ENCODE results near the gene SEMA3B.

The SEMA3B gene

DNA sequence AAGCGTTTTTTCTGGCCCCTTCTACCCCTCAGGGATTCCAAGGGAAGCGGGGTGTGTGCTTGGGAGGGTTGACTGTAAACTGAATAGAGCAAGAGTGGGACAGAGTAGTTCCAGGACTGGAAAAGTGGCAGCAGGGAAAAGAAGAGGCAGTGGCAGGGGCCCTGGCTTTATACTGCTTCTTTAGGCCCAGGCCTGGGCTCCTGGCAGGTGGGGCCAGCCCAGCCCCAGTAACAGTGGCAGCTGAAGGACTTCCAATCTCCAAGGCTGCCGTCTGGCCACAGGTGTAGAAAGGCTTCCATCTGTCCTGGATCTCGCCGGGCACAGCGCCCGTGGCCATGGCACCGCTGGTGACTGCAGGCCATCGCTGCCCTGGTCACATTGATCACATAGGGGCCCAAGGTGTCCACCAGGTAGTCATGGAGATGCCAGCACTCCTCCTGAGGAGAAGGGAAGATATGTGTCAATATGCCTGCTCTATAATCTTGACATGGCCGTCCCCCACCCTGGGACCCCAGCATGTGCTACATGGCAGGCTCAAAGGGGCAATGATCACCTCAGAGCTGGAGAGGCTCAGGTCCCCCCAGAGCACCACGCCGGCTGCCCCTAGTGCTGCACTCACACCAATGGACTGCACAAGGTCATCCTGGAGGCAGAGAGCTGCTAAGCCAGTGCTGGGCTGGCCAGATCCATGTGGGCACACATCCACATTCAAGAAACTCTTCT lies 24.3 kb downstream of the SEMA3B start:
- CTCF ChIA-PET, result interaction anchor here (0.6 to 1.9 kb wide), 9 partner anchors 15 to 943 kb away, joined by 3 to 7 read pairs (median 4); no protein-coding TSS in a partner anchor
- POLR2A ChIA-PET, result interaction anchor here (1.5 to 1.9 kb wide), 4 partner anchors 10 to 47 kb away, joined by 3 to 13 read pairs (median 8); partner anchors contain the start of genes HYAL1 and TUSC2
- Histone ChIP-seq H3K4me3 (ENCODE audit: low read depth, low read length) (no peak overlapping the region; the same call in 1 of the 2 replicates), H3K4me1 (ENCODE audit: control insufficient read depth, insufficient read depth, low read length) (no peaks in the 10 kb centered on the region), H3K36me3 (ENCODE audit: control insufficient read depth in 2 of 2, insufficient read depth in 1 of 2, low read length in 2 of 2) (peaks cover 0 to 29% of the 10 kb centered on the region in 2 experiments; a peak in 1 of 3 replicates), H3K9me3 (ENCODE audit: control insufficient read depth, insufficient read depth, low read depth, low read length) (no peaks in the 10 kb centered on the region), H3K27ac (ENCODE audit: extremely low read depth, low read depth, low read length) (peak overlapping the region; percentile 47)
- TF ChIP-seq ZNF23 (tag by site-specific recombination; IDR thresholded peaks at IDR 0.05; ENCODE audit: borderline replicate concordance) (no peak), ZNF645 (tag by site-specific recombination; IDR thresholded peaks at IDR 0.05) (no peak), ZBTB20 (tag by site-specific recombination; IDR thresholded peaks at IDR 0.05) (0 out of 2 replicates have a peak, but pooled peaks have one; percentile 1)

GRCh38 chr3:50294089-50294488 lies 25.1 kb downstream of the SEMA3B start:
- TF ChIP-seq, protein P1, sequence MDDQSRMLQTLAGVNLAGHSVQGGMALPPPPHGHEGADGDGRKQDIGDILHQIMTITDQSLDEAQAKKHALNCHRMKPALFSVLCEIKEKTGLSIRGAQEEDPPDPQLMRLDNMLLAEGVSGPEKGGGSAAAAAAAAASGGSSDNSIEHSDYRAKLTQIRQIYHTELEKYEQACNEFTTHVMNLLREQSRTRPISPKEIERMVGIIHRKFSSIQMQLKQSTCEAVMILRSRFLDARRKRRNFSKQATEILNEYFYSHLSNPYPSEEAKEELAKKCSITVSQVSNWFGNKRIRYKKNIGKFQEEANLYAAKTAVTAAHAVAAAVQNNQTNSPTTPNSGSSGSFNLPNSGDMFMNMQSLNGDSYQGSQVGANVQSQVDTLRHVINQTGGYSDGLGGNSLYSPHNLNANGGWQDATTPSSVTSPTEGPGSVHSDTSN (CRISPR knock-in tag; IDR thresholded peaks at IDR 0.05), result no peak
- peak; percentile 93 for TF ChIP-seq ZNF121 (tag by site-specific recombination; IDR thresholded peaks at IDR 0.05)
- ChIA-PET CTCF (interaction anchor here (0.6 to 1.9 kb wide), 3 partner anchors 19 to 944 kb away, joined by 4 to 7 read pairs (median 4); no protein-coding TSS in a partner anchor), POLR2A (no interaction called here)
- Histone ChIP-seq H3K4me1 (ENCODE audit: control insufficient read depth, insufficient read depth, low read length) (no peaks in the 10 kb centered on the region), H3K36me3 (ENCODE audit: control insufficient read depth in 2 of 2, insufficient read depth in 1 of 2, low read length in 2 of 2) (peaks cover 0 to 20% of the 10 kb centered on the region in 2 experiments; a peak in 1 of 3 replicates), H3K4me3 (ENCODE audit: low read depth, low read length) (no peak overlapping the region), H3K27ac (ENCODE audit: extremely low read depth, low read depth, low read length) (no peak overlapping the region), H3K9me3 (ENCODE audit: control insufficient read depth, insufficient read depth, low read depth, low read length) (no peaks in the 10 kb centered on the region)

DNA sequence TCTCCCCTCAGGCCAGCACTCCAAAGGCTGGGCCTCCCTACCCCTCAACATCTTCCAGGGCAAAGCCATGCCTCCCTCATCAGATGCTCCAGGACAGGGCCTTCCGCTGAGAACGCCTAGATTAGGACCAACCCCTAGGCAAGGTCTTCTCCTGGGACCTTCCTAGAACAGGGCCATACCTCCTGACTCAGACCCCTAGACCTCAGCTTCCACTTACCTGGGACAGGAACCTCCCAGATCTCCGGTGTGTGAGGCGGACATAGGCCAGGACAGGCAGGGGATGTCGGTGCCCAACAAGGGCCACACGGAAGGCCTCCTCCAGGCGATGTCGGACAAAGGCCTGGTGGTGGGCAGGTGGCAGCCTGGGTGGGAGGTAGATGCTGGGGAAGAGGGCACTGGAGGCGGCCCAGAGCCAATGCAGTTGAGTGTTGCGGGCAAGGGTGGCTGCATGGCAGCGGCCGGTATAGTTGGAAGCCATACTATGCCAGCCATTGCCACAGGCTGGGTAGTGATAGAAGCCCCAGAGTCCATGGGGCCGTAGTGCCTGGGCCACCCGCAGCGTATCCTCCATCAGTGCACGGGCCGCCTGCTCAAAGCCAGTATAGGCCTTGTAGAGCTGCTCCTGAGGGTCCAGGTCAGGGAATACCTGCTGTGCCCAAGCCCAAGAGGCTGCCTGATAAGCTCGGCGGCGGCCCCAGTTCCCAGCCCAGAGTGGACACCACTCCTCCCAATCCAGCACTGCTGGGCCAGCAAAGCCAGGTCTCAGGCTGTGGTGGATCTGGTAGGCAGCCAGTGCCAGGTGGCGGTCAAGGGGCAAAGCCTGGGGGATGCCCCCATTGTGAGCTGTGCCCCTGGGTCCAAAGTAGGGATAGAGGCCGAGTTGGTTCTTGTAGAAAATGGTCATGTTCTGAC lies 25.8 kb downstream of the SEMA3B start:
- no peaks in the 10 kb centered on the region for H3K4me1 ChIP-seq (ENCODE audit: control insufficient read depth, insufficient read depth, low read length)
- ChIA-PET CTCF (interaction anchor here (0.6 kb wide), 1 partner anchor 27 kb away, joined by 3 read pairs; no protein-coding TSS in a partner anchor), POLR2A (interaction anchor here (0.7 to 2.0 kb wide), 3 partner anchors 27 to 42 kb away, joined by 3 to 7 read pairs (median 4); partner anchors contain the start of genes HYAL2 and TUSC2)
- H3K9me3 ChIP-seq (ENCODE audit: control insufficient read depth, insufficient read depth, low read depth, low read length), result no peaks in the 10 kb centered on the region
- H3K27ac ChIP-seq (ENCODE audit: extremely low read depth, low read depth, low read length), result no peak overlapping the region
- H3K4me3 ChIP-seq (ENCODE audit: low read depth, low read length), result no peak overlapping the region
- peaks cover 0 to 14% of the 10 kb centered on the region in 2 experiments; a peak in 1 of 3 replicates for H3K36me3 ChIP-seq (ENCODE audit: control insufficient read depth in 2 of 2, insufficient read depth in 1 of 2, low read length in 2 of 2)
- TF ChIP-seq KLF1 (tag by site-specific recombination; IDR thresholded peaks at IDR 0.05), result no peak
- no peak for TF ChIP-seq ZBTB11 (tag by site-specific recombination; conservative IDR thresholded peaks at IDR 0.05; ENCODE audit: low read depth)
- TF ChIP-seq ZNF521 (tag by site-specific recombination; IDR thresholded peaks at IDR 0.05), result no peak
- TF ChIP-seq SP3 (tag by site-specific recombination; IDR thresholded peaks at IDR 0.05), result no peak
- no peak for TF ChIP-seq ZNF416 (tag by site-specific recombination; IDR thresholded peaks at IDR 0.05)
- no peak for TF ChIP-seq YY2 (tag by site-specific recombination; IDR thresholded peaks at IDR 0.05)
- no peak for TF ChIP-seq ELK4 (IDR thresholded peaks at IDR 0.05; ENCODE audit: borderline replicate concordance, low read depth, low read length)
